GM18520 (cell line): ENCODE results near the gene GPR62.
A peak's percentile ranks its signal among the peaks of the same experiment; 100 is the strongest.
"Not testable (repeated sequence)": the region's sequence is repeated elsewhere in the genome, so short reads cannot be mapped to it uniquely, and the experiment has no call there.

Source experiments
- ATAC-seq: cut with Tn5 transposase; IDR thresholded peaks from one replicate; pipeline ENCODE4 v1.9.1; 2021; ENCODE audit not compliant: unreplicated experiment

GPR62 gene

DNA sequence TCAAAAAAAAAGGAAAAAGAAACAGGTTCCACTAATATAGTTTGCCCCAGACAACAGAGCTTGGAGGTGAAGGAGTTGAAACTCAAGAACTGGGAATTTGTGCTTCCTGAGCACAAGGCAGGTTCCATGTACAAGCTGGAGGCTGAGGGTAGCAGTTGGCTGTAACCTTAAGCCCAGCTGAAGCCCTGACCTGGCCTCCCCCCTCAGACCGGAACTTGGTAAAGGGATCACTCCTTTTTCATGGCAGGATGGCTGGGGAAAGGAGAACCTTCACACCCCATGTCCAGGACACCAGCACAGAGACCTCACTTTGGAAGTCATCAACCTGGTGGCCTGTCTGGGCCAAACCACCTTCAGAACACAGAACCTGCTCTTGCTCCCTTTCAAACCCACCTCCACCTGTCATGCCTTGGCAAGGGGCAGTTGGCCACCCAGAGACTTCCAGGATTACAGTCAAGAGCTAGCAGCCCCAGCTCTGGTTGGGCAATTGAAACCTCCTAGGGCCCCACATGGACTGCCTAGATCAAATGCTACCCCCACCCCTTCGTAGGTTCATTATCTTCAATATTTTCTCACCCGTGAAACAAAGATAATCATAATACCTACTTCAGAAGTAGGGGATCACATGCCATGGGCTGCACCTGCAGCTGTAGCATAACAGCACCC is 37.0 kb downstream of the GPR62 start:
- ATAC-seq = no peak

- ATAC-seq = not testable (repeated sequence)
These were observed 38.5 kb downstream of the GPR62 start for GRCh38 chr3:51993657-51994056.

- ATAC-seq = no peak
These were observed 39.3 kb downstream of the GPR62 start for GRCh38 chr3:51994530-51994929.

- peak; percentile 78 for ATAC-seq
These were observed 40.4 kb downstream of the GPR62 start, which contains the start of gene RPL29 for GRCh38 chr3:51995346-51996163. TSS of gene RPL29 (minus strand) at chr3:51995895. CDS start at chr3:51995461, 434 bp downstream.

DNA sequence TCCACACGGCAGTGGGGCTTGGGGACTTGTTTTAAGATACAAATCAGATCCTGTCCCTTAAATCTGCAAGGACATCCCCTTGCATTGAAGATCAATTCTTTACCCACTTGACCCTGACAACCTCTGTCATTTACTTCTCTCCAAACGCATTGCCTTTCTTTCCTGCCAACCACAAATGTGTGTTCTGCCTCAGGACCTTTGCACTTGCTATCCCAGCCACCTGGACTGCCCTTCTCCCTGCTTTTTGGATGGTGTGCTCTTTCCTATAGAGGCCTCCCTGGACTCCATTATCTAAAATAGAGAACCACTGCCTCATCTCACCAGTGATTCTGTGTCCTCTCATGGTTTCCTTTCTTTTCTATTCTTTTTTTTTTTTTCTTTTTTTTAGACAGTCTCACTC is 42.0 kb downstream of the GPR62 start:
- ATAC-seq = no peak

DNA sequence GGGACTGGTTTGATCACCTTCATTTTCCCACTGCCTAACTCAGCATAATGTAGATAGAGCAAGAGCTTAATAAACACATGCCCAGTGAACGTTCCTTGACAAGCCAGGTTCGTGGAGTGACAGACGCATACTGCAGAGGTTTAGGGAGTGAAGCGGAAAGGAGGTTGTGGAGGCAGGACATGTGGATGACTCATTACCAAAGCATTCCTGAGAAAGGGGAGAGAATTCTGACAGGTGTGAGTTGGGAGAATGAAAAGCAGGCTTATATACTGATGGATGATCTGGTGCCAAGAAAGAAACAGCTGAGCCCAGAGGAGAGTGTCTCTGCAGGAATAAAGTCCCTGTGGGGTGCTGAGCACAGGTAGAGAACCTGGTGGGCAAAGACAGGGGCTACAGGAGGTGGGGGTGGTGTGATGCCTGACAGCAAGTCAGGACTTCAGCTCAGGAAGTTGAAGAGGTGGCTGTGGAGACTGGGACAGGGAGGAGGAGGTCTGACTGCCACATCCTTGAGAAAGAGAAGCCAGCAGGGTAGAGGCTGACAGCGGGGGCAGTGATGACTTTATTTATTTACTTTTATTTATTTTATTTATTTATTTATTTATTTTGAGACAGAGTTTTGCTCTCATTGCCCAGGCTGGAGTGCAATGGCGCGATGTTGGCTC is 42.9 kb downstream of the GPR62 start:
- ATAC-seq = no peak

- ATAC-seq = no peak
These were observed 43.6 kb downstream of the GPR62 start for GRCh38 chr3:51998774-51999173.

- ATAC-seq = no peak
These were observed 44.7 kb downstream of the GPR62 start for GRCh38 chr3:51999846-52000245.

- no peak for ATAC-seq
These were observed 46.3 kb downstream of the GPR62 start for GRCh38 chr3:52001443-52001974.

GRCh38 chr3:52002748-52003147 is 47.6 kb downstream of the GPR62 start:
- ATAC-seq = no peak

- ATAC-seq = no peak
These were observed 49.1 kb downstream of the GPR62 start for GRCh38 chr3:52004163-52004787.

DNA sequence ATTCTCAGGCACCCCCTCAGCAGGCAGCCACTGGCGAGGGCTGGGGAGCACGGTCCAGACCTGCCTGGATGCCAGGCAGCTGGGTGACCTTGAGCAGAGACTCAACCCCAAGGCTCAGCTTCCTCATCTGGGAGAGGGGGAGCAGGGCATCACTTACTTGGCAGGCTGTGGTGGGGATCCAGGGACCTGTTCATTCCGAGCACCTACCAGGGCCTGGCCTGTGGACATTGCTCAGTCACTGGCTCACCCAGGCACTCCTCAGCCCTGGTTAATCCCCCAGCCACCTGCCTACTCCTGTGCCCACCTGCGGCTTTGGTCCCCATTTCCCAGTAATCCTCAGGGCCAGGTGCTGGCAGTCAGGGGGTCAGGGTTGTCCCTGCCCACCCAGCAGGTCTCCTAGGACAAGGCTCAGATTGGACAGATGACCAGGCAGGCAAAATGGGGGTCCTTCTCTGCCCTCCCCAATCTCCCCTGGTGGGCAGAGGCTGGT is 49.8 kb downstream of the GPR62 start:
- ATAC-seq = no peak

DNA sequence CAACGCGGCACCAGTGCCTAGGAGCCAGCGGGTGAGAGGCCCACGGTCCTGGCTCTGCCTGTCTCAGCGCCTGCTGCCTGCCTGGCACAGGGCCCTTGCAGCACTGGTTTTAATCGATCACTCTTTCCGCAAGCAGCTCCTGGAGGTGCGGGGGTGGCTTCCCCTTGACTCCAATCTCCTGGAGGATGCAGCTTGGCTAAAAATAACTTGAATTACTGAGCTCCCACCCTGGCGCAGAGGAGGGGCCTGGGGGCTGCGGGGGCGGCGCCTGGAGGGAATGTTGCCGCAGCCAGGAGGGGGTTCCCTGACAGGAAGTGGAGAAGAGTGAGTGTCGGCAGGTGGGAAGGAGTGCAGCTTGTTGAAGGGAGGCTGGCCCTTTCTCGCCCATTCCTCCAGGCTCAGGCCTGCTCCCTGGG is 50.4 kb downstream of the GPR62 start:
- no peak for ATAC-seq

DNA sequence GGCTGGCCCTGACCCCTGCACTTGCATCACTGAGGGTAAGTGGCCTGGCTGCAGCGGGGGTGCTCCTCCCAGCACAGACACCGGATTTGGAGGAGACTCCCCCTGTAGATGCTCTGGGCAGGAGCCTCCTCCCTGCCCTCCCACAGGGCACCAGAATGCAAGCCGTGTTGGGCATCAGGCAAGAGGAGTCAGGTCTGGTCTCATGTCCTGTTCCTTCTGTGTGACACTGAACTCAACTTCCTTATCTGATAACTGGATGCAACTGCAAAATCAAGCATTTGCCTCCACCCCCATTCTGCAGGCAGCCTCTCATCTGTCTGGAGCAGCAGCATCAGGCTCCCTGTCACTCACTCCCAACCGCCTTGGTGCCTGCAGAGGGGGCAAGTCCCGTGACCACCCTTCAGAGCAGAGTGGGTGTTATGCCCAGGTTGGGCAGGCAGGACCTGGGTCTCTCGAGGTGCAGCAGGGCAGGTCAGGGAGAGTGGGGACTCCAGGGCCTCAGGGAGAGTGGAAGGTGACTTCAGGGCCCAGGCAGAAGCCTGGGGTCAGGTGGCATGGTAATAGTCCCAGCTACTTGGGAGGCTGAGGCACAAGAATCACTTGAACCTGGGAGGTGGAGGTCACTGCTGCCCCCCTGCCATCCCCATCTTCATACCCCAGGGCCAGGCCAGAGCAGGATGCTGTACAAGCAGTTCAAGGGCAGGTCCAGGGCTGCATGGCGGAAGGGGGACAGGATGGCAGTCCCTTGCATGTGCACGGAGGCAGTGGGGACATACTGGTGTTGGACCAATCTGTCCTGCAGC is 51.0 kb downstream of the GPR62 start:
- no peak for ATAC-seq

DNA sequence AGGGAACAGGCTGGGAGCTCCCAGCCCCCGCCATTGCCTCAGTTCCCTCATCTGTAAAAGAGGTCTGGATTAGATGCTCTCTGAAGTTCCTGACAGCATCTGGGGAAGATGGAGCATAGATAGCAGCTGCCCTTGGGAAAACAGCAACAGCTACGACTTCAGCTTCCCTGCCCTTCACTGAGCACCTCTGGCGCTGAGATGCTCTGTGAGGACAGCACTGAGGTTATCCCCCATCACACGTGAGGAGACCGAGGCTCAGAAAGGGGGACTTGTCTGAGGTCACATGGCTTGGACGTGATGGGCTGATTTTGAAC is 51.6 kb downstream of the GPR62 start:
- ATAC-seq = no peak
